Mucosa of gallbladder (tissue), 1 donor: ENCODE measurements around the gene NKAIN2. TPM values are rescaled to one million over a fixed set of nuclear protein-coding genes. Genes with fewer than 3 reads are reported as not detected.

ENCODE experiments used
- DNase-seq: peaks from one replicate; pipeline ENCODE4 v3.0.0-alpha.2; 2020; ENCODE audit warnings: low spot score
- total RNA-seq: library from RNA; stranded (reverse); gene quantifications from one replicate; pipeline ENCODE4 v1.2.1, GENCODE V29; 2021
- donor health status: DM: no; HTN: no; CAD: no.

Gene NKAIN2
- total RNA-seq, 1 donor from 2014 or later, result 0.29 TPM

DNA sequence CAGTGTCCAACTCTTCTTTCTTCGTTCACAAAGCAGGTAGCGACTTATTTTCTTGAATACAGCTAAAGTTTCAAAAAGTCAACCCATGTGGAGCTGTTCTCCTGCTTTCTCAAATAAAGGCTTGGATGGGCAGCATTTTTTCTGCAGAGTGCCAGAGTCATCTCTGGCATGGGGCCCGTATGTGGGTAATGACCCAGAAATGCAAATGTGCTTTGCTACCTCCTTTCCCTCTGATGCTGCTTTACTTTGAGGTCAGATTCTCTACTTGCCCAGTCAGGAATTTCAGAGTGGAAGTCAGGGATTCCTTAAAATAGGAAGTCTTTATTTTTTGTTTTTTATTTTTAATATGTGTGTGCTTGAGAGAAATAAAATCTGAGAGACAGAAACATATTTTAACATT, 4.9 kb downstream of the NKAIN2 start:
- no peak for DNase-seq

DNA sequence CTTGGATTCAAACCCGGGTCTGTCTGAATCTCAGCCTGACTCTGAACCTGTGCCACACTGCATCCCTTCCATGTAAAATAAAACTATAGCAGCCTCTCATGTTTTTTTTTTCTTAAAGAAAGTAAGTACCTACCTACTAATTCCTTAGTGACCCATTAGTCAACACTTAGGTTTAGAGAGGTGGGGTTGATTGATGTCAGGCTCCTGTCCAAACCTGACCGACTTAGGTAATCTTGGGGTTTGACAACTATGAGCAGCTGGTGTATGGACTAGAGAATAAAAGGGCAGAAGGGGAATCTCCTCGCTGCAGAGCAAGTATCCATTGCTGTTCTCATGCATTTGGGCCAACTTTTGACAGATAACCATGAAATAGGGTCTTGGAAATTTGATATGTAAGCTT, 6.5 kb downstream of the NKAIN2 start:
- DNase-seq, result no peak

DNA sequence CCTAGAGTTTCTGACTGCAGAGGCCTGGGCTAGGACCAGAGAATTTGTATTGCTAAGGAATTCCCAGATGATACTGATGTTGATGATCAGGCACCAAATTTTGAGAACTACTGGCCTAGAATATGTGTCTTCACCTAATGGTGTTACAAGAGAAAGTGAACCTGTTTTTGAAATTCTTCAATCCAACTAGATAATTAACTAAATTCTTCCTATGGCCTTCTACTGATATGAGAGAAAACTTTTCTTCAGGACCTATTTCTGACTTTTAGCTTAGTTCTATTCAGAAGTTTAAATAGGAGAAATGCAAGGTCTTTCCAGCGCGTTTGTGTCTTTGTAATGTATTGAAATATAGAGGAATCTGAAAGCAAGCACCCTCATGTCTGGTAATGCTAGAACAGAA, 7.3 kb downstream of the NKAIN2 start:
- no peak for DNase-seq

DNA sequence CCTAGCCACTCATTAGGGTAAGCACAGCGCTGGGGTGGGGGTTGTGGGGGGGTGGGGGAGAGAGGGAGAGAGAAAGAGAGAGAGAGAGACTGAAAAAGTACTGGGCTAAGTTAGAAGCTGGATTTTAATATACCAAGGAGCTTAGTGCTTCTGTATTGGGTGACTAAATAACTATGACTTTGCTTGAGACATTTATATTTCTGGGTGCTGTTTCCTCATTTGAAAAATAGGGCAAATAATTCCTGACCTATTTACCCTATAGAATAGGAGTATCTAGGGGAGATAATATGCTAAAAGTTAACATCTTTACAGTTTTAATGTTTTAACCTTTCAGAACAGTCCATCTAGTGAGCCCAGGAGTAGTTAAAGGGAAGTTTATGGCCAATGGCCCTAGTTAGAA, 7.7 kb downstream of the NKAIN2 start:
- DNase-seq, result no peak

DNA sequence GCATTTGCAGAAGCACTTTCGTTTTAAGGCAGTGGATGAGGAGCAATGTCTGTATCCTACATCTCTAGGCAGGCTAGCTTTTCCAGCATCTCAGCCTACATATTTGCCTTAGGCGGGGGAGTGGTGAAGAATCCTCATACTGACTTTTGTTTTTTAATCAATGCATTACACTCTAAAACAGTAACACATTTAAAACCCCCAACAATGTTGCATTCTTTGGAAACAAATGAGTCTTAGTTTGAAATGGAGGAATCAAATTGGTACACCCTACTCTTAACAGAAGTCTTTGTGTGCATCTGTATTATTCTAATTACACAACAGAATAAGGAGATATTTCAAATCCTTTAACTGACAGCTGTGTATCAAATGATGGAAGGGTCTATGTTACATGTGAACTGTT, 9.0 kb downstream of the NKAIN2 start:
- no peak for DNase-seq

DNA sequence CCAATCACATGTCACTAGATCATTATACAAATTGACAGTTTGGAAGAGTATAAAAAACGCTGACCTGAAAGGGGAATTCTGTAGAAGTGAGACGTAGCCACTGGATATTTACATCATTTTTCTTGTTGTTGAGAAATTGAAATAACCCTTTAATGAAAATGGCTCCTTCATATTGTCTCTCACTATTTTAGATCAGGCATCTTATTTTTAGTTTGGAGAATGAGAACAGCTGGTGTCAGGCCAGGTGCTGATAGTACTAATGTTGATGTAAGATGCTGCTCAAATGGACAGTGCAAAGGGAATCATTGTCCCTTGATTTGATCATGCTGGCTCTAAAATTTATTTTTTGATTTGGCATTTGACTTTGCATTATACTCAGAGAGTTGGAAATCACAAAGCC, 17.4 kb downstream of the NKAIN2 start:
- DNase-seq, result no peak

DNA sequence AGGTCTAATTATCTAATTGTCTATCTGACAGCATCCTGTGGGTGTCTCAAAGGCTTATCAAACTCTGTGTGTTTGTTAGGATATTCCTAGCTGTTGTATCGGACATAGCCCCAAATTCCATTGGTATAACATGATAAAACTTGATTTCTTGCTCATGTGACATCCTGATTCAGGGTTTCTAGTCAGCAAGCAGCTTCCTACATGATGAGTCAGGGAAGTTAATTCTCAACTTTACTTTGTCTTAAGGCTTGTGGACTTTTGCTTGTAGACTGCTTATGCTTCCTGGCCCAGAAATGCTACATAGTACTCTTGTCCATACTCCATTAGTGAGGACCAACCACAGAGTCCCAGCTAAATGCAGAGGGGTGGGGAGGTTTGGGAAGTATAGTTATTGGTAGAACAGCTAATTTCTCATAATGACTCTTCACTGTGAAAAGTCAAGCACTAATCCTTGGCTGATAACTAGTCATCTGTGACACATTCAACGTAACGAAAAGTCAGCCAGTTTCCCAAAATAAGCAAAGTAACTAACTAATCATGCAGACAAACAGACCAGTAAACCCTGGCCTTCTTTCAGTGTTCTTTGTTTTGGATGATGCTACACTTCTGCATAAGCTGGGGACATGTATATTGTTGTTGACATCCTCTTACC, 25.8 kb downstream of the NKAIN2 start:
- DNase-seq, result no peak

DNA sequence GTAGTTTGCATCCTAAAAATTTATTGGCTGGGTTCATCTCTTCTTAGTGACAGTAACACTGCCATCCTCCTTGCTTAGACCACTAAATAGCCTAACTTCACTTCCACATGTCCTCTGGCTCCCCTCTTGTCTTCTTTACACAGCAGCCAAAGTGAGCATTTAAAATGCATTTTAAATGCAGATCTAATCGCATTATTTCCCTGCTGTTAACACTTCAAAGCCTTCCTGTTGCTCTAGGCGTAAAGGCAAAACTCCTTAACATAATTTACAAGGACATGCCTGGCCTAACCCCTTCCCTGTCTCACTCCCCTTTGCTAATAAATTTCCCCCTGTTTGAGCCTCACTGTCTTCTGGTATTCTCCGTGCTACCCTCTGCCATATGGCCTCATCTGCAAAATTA, 26.5 kb downstream of the NKAIN2 start:
- DNase-seq, result no peak

DNA sequence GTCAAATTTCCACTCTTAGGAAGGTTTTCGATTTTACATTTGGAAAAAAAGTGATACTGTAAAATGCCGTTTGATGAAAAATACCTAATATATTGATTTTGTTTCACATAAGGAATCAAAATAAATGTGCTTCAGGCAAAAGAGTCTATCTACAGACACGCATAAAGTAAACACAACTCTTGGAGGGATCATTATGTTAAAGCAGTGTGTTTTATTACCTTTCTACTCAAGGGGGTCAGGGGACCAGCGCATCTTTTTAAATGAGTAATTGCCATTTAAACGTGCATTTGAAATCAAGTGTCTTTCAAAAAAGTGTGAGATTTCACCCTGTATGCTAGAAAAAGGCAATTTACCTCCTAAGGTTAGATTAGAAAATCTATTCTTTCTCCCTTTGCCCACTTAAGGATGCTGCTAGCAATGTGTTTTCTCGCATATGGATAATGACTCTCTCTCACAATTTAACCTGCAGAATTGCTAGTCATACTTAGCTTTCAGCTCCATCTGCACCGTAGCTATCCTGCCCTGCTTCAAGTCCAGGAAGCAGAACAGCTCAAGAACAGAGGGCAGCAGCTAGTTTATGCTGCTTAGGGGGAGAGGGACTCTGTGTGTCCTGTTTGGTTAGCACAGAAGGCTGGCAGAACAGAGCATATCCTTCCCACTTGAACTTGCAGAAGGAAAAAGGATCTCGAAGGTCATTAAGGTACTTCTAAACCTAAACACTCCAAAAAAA, 35.0 kb downstream of the NKAIN2 start:
- no peak for DNase-seq

DNA sequence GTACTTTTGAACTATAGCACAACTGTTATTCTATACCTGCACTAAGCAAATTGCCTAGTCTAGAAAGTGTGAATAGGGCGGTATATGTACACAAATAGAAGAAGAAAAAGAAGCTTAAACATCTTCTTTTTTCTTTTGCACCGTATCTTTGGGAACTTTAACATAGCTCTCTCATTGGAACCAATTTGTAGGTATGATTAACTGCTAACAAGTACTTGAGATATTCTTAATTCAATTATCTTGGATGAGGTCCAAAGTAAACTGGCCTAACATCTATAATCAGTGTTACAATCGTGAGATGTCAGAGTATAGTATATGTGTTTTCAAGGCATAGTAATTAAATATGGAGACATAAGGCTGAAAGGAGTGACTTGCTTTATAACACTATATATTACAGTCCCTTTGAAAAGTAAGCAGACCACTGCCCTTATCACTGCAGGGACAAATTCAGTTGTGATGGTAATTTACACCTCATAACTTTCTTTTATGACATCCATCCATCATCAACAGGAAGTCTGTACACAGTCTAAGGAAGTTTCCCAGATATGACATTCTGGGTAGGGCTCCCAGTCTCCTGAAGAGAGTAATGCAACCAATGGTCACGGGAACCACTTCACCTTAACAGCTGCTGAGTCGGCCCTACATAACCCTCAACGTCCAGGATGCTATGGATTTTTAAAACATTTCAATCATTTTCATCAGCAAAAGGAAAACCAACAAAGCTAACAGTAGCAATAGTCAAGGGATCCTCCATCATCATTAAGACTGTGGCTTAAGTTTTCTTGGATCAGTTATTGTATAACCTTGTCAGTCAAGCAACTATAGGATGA, 37.6 kb downstream of the NKAIN2 start:
- no peak for DNase-seq

DNA sequence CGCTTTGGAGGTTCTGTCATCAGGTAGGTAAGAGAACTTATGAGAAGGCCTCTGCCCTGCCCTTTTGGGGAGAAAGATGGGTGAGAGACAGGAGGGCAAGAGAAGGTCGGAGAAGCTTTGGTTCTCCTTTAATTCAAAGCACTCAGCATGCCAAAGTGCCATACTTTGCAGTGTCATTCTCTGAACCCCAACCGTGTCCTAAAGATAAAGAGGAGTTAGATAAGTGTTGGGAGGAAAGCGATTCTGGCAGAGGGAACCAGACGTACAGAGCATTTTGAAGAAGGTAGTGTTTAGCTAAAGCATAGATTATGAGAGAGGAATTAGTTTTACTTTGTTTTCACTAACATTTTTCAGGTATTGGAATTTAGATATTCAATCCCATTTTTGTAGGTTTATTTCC, 40.3 kb downstream of the NKAIN2 start:
- DNase-seq, result no peak

DNA sequence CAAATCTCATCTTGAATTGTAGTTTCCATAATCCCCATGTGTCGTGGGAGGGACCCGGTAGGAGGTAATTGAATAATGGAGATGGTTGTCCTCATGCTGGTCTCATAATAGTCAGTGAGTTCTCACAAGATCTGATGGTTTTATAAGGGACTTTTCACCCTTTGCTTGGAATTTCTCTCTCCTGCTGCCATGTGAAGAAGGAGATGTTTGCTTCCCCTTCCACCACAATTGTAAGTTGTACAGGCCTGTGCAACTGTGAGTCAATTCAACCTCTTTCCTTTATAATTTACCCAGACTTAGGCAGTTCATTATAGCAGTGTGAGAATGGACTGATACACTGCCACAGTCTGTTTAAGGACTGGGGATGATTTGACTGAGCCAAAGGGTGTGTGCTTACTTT, 44.7 kb downstream of the NKAIN2 start:
- no peak for DNase-seq

DNA sequence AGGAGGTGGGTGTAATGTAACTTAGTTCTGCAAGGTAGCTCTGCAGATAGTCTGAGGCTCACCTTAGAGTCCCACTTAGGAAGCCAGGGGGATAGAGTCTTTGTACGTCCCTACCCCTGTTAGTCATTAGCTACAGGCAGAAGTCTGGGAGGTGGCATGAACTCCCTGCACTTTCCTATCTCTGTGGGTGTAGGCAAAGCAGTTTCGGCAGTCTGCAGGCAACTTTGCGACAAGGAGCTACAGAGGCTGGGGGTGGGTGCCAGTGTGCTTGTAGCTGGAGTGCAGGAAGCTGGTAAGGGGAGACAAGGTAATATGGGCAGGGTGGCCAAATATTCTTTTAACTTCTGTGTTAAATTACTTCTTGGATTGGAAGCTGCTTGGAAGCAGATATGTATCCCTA, 45.7 kb downstream of the NKAIN2 start:
- no peak for DNase-seq

DNA sequence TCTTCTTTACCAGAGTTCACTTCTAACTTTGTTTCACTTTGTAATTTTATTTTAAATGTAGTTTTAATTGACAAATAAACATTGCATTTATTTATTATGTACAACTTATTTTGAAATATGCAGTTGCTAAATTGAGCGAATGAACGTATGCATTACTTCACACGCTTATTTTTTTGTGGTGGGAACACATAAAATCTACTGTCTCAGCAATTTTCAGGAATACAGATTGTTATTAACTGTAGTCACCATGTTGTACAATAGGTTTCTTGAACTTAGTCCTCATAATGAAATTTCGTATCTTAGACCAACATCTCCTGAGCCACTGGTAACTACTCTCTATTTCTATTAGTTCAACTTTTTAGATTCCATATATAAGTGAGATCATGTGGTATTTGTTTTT, 46.9 kb downstream of the NKAIN2 start:
- no peak for DNase-seq

DNA sequence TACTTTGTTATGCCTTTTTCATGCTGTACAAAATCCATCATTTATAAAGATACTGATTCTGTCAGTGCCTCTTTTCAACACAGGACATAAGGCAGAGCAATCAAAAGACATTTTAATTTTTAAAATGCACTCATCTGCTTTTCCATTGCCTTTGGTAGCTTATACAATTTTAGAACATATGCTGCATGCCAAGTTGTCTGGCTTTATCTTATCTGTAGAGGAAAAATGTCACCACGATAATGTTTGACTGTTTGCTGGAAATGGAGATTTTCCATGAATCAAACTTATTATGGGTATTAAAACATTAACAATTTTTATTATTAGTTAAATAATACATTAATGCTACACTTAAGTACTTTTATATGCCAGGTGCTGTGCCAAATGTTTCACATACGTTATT, 50.5 kb downstream of the NKAIN2 start:
- DNase-seq, result no peak

DNA sequence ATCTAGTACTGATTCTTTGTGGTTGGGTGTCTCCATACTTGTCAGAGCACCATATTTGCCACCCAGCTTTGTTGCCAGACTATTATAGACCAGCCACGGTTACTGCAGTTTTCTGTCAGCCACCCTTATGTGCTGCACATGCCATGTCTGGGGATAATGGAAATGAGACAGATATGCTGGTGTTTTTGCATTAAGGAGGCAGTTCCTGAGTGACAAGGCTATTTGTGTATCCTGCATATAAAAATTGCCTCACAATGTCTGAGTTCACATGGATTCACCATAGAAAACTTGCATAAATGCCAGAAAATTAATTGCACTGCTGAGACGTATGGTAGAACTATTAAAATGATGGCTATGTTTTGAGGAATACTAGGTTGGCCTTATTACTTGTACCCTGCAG, 51.8 kb downstream of the NKAIN2 start:
- DNase-seq, result no peak

DNA sequence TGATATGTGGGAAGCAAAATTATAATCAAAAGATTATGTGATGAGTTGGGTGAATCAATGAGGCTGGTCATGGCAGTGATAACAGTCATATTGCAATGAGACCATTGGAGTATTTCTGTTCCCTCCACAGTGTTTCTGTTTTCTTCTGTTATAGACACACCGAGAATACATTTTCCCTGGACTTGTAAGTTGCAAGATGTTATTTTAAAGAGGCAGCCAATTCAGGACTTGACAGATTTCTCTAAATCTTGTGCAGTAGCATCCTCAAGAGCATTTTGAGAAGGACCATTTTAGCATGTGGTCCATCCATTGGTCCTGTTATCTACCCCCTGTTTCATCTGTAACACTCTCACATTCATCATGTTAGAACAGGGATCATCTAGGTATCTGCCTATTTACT, 55.6 kb downstream of the NKAIN2 start:
- no peak for DNase-seq

DNA sequence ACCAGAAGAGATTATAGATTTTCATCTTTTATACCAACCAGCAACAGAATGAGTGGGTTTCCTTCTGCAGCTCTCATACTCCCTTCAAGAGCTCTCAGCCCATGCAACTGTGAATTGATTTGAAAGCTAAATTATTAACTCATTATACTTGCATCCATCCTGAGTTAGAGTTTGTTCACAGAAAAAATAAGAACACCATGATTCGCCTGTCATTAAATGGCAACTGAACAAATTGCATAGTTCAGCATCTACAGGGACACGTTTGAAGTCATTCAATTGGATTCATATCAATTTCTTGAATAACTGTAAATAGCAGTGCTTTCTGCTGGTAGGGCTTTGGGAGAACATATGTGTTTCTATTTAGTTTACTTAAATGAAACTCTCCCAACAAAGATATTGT, 65.7 kb downstream of the NKAIN2 start:
- DNase-seq, result no peak

DNA sequence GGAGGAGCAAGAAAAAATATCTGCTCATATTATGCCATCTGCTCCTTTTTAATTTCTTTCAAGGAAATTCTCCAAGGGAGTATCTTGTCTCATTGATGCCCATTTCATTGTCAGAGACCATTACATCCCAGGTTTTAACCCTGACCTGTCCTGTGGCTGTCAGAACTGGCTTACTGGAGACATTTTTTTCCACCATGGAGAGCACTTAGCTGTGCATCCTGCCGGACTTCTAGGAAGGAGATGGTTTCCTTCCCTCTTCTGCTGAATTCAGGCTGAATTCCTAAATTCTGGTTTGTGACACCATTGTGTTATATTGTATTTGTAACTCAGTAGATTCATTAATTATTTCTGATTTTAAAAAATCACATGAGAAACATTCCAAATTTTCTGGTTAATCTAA, 70.3 kb downstream of the NKAIN2 start:
- no peak for DNase-seq

DNA sequence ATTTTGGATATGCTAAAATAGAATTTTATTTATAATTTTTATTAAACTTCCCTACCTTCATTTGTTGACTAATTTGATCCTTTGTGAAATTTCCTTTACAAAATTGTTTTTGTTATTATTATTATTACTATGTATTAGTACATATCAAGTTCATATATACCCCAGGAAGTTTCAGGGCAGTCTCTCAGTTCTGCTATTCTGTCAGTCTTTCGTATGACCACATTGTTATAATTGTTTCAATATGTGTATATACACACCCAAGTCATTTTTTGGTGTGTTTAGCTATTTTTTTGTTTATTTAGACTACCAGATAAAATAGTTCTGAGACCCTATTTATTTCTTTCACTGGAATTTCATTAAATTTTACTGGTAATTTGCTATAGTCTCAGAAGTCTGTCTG, 72.1 kb downstream of the NKAIN2 start:
- no peak for DNase-seq

DNA sequence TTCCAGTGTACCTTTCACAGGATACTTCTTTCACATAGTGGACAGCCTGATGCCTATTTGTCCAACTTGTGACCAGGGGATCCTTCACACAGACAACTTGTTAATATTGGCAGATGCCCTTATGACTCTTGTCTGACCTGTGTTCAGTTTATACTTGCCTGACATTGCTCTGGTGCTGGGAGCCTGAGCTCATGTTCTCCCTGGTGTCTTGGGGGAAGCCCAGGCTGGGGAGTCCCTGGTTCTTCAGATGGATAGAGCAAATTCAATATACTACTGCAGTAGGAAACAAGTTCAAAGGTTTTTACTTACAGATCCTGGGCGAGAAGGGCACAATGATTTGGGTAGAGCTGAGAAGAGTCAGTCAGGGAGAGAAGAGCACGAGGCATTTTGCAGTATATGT, 76.1 kb downstream of the NKAIN2 start:
- no peak for DNase-seq

DNA sequence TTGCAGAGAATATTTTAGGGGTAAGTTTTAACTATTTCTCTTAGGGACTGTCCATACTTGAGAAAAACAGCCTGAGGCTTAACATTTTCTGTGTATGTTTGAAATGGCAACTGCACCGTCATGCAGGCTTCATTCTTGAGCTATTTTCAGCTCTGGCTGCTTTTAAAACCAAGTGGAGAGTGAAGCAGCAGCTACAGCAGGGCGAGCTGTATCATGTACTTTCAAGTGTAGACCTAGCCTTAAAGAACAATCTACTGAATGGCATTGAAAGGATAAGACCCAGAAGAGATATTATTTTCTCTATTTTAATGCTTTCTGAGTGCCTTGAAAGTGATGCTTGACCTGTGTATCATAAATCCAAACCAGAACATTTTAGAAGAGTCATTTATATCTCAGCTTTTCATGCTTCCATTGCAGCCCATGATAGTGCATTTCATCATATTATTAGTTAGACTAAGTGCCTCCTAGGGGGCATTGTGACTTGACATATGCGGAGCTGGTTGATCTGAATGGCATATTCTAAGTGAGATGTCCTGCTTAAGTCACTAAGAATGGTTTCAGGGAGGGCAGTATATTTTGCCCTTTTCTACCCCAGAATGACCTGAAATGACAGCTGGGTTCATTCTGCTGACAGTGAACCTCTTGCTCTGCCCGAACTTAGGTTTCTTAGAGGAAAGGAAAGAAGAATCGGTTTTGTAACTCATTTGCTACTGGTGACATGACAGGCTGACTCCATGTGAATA, 85.3 kb downstream of the NKAIN2 start:
- DNase-seq, result no peak
